ENCODE results near the gene RAD51C. TPM values are rescaled to one million over a fixed set of nuclear protein-coding genes. Genes with fewer than 3 reads are reported as not detected.
"Not testable (repeated sequence)": the region's sequence is repeated elsewhere in the genome, so short reads cannot be mapped to it uniquely, and the experiment has no call there.

Gene RAD51C
- total RNA-seq, 4 donors from 2014 or later: 7.9 to 18.4 (median 15.0) TPM

- no peak for DNase-seq (ENCODE audit: low spot score in 2 of 2)
- no peak overlapping the region for H3K4me3 ChIP-seq (ENCODE audit: low read depth, poor library complexity, severe bottlenecking)
- intact Hi-C loops (cut with DNase I; ENCODE audit: low total_unique reads): no loop called here
- TF ChIP-seq, protein P1, sequence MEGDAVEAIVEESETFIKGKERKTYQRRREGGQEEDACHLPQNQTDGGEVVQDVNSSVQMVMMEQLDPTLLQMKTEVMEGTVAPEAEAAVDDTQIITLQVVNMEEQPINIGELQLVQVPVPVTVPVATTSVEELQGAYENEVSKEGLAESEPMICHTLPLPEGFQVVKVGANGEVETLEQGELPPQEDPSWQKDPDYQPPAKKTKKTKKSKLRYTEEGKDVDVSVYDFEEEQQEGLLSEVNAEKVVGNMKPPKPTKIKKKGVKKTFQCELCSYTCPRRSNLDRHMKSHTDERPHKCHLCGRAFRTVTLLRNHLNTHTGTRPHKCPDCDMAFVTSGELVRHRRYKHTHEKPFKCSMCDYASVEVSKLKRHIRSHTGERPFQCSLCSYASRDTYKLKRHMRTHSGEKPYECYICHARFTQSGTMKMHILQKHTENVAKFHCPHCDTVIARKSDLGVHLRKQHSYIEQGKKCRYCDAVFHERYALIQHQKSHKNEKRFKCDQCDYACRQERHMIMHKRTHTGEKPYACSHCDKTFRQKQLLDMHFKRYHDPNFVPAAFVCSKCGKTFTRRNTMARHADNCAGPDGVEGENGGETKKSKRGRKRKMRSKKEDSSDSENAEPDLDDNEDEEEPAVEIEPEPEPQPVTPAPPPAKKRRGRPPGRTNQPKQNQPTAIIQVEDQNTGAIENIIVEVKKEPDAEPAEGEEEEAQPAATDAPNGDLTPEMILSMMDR (IDR thresholded peaks at IDR 0.05): no peak
- TF ChIP-seq POLR2A (IDR thresholded peaks at IDR 0.05): no peak
- WGBS, 2 donors: 76 to 95% methylated on average over 1 of the region's 1 CpG
Measured at GRCh38 chr17:58667934-58668597, 24.3 kb upstream of the RAD51C start.

DNA sequence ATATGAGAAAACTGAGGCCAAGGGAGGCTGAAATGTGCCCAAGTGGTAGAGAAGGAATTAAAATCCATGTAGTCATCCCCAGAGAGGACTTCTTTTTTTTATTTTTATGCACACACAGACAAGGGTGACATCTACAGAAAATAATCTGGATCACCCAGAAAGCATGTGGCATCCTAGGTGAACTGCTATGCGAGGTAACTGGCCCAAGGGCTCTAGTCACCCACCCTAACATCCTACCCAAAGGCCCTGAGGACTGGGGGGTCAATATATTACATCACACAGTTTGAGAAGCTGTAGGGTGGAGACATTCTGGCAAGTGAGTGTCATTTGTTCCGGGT is 23.8 kb upstream of the RAD51C start:
- H3K4me3 ChIP-seq (ENCODE audit: low read depth, poor library complexity, severe bottlenecking): no peak overlapping the region
- TF ChIP-seq, protein P1 (IDR thresholded peaks at IDR 0.05): no peak
- no peak for TF ChIP-seq POLR2A (IDR thresholded peaks at IDR 0.05)
- intact Hi-C loops (cut with DNase I; ENCODE audit: low total_unique reads): no loop called here
- no peak for DNase-seq (ENCODE audit: low spot score in 2 of 2)
- 66 to 70% methylated on average over 2 of the region's 2 CpGs for WGBS, 2 donors

DNA sequence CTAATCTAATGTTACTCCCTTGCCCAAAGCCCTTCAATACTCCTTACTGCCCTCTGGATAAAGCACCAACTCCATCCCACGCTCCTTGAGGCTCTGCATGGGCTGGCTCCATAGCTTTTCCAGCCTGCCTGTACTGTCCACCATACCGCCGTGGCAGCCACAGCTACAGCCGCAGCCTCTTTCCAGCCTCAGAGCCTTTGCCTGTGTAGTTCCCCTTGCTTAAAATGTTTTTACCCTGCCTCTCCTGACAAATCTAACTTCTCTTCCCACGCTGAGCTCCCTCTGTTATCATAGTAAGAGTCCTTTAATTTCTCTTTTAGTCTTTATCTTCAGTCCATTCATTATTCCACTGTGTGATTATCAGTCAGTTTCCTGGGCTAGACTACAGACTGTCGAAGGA is 22.5 kb upstream of the RAD51C start:
- WGBS, 2 donors: 78 to 86% methylated on average over 6 of the region's 6 CpGs
- TF ChIP-seq POLR2A (IDR thresholded peaks at IDR 0.05): no peak
- TF ChIP-seq, protein P1 (IDR thresholded peaks at IDR 0.05): no peak
- no peak overlapping the region for H3K4me3 ChIP-seq (ENCODE audit: low read depth, poor library complexity, severe bottlenecking)
- no peak for DNase-seq (ENCODE audit: low spot score in 2 of 2)
- intact Hi-C loops (cut with DNase I; ENCODE audit: low total_unique reads): no loop called here

DNA sequence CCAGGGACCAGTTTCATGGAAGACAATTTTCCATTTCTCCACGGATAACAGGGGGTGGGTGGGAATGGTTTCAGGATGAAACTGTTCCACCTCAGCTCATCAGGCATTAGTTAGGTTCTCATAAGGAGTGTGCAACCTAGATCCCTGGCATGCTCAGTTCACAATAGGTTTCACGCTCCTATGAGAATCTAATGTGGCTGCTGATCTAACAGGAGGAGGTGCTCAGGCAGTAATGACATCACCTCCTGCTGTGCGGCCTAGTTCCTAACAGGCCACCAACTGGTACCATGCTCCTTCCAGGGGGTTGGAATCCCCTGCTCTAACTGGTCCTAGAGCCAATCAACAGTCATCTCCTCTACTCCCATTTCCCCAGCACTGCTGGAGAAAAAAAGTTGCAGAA is 20.4 kb upstream of the RAD51C start:
- intact Hi-C loops (cut with DNase I; ENCODE audit: low total_unique reads): no loop called here
- WGBS, 2 donors: 86 to 88% methylated on average over 3 of the region's 3 CpGs
- TF ChIP-seq POLR2A (IDR thresholded peaks at IDR 0.05): no peak
- TF ChIP-seq, protein P1 (IDR thresholded peaks at IDR 0.05): no peak
- DNase-seq (ENCODE audit: low spot score in 2 of 2): no peak
- no peak overlapping the region for H3K4me3 ChIP-seq (ENCODE audit: low read depth, poor library complexity, severe bottlenecking)

GRCh38 chr17:58677194-58677880 is 15.1 kb upstream of the RAD51C start:
- intact Hi-C loops (cut with DNase I; ENCODE audit: low total_unique reads): no loop called here
- no peak for DNase-seq (ENCODE audit: low spot score in 2 of 2)
- WGBS, 2 donors: 78 to 84% methylated on average over 4 of the region's 4 CpGs

GRCh38 chr17:58678287-58678686 is 14.1 kb upstream of the RAD51C start:
- intact Hi-C loops (cut with DNase I; ENCODE audit: low total_unique reads); H3K4me3 ChIP-seq (ENCODE audit: low read depth, poor library complexity, severe bottlenecking); DNase-seq (ENCODE audit: low spot score in 2 of 2): not testable (repeated sequence)
- WGBS, 2 donors: 79 to 82% methylated on average over 5 of the region's 5 CpGs

More at GRCh38 chr17:58677194-58677880, 15.1 kb upstream of the RAD51C start:
- no peak overlapping the region for H3K4me3 ChIP-seq (ENCODE audit: low read depth, poor library complexity, severe bottlenecking)
- TF ChIP-seq, protein P1 (IDR thresholded peaks at IDR 0.05): no peak
- TF ChIP-seq POLR2A (IDR thresholded peaks at IDR 0.05): no peak

All from lower leg skin (tissue), 4 donors.